GM12875 (cell line): ENCODE data around the gene CLIP4.

Source experiments
- H3K4me3 ChIP-seq: one replicate; pipeline ENCODE4 v1.5.1; 2011; ENCODE audit warnings: low read depth, low read length, control low read depth
- TF ChIP-seq, protein P1 (sequence below): IDR thresholded peaks from 2 replicates; pipeline ENCODE4 v1.5.1; 2011; ENCODE audit warnings: low read depth, mild to moderate bottlenecking, control low read depth, inconsistent platforms, low read length, moderate library complexity, borderline replicate concordance; ENCODE audit not compliant: insufficient read depth

The CLIP4 gene

DNA sequence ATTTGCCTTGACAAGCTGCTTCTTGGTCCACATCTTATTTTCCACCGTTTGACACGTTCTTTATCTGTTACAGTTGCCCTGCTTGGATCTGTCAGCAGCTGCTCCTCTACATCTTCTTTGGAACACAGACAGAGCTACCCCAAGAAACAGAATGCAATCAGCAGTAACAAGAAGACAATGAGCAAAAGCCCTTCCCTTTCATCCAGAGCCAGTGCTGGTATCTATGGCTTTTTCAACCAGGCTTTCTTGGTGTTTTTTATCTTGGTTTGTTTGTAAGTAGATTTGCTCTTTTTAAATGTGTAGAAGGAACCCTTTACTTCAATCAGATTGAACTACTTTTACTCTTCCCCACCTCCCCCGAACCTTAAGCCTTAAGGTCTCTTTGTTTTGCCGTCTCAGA, 41.9 kb downstream of the CLIP4 start:
- TF ChIP-seq, protein P1, sequence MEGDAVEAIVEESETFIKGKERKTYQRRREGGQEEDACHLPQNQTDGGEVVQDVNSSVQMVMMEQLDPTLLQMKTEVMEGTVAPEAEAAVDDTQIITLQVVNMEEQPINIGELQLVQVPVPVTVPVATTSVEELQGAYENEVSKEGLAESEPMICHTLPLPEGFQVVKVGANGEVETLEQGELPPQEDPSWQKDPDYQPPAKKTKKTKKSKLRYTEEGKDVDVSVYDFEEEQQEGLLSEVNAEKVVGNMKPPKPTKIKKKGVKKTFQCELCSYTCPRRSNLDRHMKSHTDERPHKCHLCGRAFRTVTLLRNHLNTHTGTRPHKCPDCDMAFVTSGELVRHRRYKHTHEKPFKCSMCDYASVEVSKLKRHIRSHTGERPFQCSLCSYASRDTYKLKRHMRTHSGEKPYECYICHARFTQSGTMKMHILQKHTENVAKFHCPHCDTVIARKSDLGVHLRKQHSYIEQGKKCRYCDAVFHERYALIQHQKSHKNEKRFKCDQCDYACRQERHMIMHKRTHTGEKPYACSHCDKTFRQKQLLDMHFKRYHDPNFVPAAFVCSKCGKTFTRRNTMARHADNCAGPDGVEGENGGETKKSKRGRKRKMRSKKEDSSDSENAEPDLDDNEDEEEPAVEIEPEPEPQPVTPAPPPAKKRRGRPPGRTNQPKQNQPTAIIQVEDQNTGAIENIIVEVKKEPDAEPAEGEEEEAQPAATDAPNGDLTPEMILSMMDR: no peak
- no peak overlapping the region for H3K4me3 ChIP-seq

DNA sequence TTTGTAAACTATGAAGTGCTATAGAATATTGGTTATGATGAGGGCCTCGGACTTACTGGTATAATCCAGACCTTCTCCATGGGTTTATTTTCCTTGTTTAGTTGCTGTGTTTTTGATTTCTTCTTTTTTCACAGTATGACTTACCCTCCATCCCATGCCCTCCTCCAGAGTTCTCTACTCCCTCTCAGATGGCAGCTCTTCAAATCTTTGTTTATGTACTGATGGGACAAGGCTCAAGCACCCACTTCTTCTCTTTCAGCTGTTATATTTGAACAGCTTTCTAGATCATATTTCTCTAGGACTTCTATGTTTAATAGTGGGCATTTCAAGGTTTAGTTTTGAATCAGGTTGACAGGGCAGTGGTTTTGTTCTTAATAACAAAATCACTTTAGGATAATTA, 43.9 kb downstream of the CLIP4 start:
- TF ChIP-seq, protein P1: no peak
- no peak overlapping the region for H3K4me3 ChIP-seq

DNA sequence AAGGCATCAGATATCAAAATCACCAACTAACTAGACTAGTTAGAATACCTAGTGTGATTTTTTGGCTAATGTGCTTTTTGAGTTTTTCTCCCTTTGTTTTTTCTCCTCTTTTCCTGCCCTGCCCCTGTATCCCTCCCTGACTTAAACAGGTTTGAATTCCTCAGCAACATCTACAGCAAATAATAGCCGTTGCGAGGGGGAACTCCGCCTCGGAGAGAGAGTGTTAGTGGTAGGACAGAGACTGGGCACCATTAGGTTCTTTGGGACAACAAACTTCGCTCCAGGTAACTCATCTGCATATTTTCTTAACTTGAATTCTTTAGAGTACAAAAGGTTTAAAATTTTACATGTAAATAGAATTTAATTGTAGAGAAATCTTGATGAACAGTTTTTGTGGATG, 45.0 kb downstream of the CLIP4 start:
- TF ChIP-seq, protein P1: no peak
- no peak overlapping the region for H3K4me3 ChIP-seq

DNA sequence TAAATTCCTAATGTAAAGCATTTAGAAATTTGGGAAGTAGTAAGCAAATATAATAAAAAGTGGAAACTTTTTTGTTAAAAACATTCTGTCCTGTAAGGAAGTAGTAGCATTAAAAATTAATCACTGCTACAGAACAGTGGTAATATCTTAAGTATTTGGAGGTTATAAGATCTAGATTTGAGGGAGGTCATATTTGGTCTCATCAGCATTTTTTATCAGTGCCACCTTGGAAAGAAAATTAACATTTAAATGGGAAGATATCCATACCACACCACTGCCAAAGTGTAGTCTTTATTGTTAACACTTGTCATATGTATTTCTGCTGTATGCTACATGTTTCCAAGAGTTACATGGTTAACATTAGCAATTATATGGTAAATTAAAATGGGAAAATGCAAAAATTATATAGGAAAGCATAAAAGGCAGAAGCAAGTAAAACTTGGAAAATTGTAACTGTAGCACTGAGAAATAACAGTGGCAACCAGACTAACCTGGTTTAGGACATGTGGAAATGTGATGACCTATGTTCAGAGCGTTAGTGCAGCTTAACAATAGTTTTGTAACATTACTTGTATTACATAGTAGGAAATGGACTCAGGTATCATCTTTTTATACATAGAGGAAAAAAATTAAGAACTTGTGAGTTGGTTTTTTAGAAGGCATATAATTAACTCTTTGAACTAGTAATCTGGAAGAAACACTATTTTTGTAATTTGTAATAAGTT, 47.2 kb downstream of the CLIP4 start:
- TF ChIP-seq, protein P1: no peak
- H3K4me3 ChIP-seq: no peak overlapping the region

GRCh38 chr2:29164091-29164846, 49.1 kb downstream of the CLIP4 start:
- H3K4me3 ChIP-seq: no peak overlapping the region
- TF ChIP-seq, protein P1: no peak

DNA sequence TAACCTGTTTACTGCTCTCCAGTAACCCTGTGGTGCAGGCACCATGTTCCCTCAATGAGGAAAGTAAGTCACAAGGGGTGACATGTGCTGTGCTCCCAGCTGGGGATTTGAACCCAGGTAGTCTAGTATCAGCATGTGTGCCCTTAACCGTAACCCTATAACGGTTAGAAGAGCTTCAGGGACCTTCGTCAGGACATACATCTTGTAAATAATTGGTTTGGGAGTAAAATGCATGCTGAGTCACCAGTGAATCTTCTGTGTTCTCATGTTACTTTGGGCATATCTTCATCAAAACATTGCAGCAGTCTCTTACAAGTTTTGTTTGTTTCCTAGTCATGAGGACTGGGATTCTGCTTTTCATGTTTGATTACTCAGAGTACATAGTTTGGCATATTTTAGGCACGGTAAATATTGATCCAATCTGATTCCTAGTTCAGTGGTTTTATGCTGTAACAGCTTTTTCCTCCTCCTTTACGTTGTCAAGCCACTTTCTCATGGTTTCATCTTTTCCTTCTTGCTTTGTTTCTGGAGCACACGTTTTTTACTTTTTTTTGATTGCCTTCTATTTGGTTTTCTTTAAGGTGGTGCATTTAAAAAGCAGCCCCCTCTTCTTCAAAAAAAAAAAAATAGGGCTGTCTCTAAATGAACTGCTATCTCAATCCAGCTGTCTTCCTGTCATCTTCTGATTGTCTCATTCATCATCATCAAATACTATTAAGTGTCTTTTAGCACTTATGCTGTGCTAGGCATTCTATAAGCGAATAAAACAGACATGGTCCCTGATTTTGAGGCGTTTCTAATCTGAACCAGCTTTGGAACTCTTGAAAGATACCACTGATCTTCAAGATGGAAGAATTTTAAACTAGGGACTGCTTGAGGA, 50.4 kb downstream of the CLIP4 start:
- H3K4me3 ChIP-seq: no peak overlapping the region
- TF ChIP-seq, protein P1: no peak
